Fibroblast of pulmonary artery (primary cell): Measurements from ENCODE around the gene ATF2.

Experiments
- DNase-seq: peaks from one replicate; pipeline ENCODE4 v3.0.0-alpha.2; 2010; ENCODE audit warnings: low read depth
- H3K4me3 ChIP-seq: replicated peaks from 2 replicates; pipeline ENCODE4 v1.5.1; 2011; ENCODE audit warnings: low read depth, mild to moderate bottlenecking, control low read depth, low read length, moderate library complexity
- CTCF ChIP-seq: IDR thresholded peaks from 2 replicates; pipeline ENCODE4 v1.5.1; 2011; ENCODE audit warnings: mild to moderate bottlenecking, control low read depth, low read length, inconsistent platforms; ENCODE audit errors: missing control alignments

Gene ATF2

GRCh38 chr2:175167792-175168563, at the start of gene ATF2:
TSS of gene ATF2 (minus strand) at chr2:175168203. CDS start at chr2:175136443, 31,760 bp downstream.
- H3K4me3 ChIP-seq, result peak within 1 kb of the TSS; percentile 100
- DNase-seq, result peak; percentile 100
- no peak for TF ChIP-seq CTCF

GRCh38 chr2:175207741-175208438, 39.9 kb upstream of the ATF2 start:
- no peak overlapping the region for H3K4me3 ChIP-seq
- DNase-seq, result no peak
- no peak for TF ChIP-seq CTCF

- H3K4me3 ChIP-seq, result no peak overlapping the region
- no peak for TF ChIP-seq CTCF
- DNase-seq, result no peak
Observed at GRCh38 chr2:175206866-175207265, 38.9 kb upstream of the ATF2 start.

- peak; percentile 36 for DNase-seq
- H3K4me3 ChIP-seq, result no peak overlapping the region
- no peak for TF ChIP-seq CTCF
Observed at GRCh38 chr2:175205523-175205922, 37.5 kb upstream of the ATF2 start.

GRCh38 chr2:175203621-175204496, 35.9 kb upstream of the ATF2 start:
- peak; percentile 70 for TF ChIP-seq CTCF
- peak; percentile 62 for DNase-seq

GRCh38 chr2:175195012-175195411, 27.0 kb upstream of the ATF2 start:
- H3K4me3 ChIP-seq, result no peak overlapping the region
- no peak for TF ChIP-seq CTCF
- no peak for DNase-seq

More at GRCh38 chr2:175203621-175204496, 35.9 kb upstream of the ATF2 start:
- no peak overlapping the region for H3K4me3 ChIP-seq
